GM12878 (cell line): ENCODE measurements around the gene KCNJ12. TPM values are rescaled to one million over a fixed set of nuclear protein-coding genes. Genes with fewer than 3 reads are reported as not detected.

Experiments used
- ATAC-seq: fragments of 200-7000 bp; cut with Tn5 transposase; 3 replicates; pipeline ENCODE4 v1.9.1; 2020; ENCODE audit warnings: mild to moderate bottlenecking, moderate library complexity
- BruUV-seq: library from RNA; stranded (reverse); fragments of 400-500 nt; replicated peaks from 2 replicates; lab custom pipeline; 2021; lab: Mats Ljungman, UMichigan
- CTCF ChIA-PET: fragments of 300-600 bp; sonication (Branson Sonifier 250); formaldehyde crosslinking; extraction: SDS; loops from one replicate; lab custom pipeline; 2021; ENCODE audit warnings: inconsistent platforms; lab: Yijun Ruan, JAX
- POLR2A ChIA-PET: fragments of 350-600 bp; formaldehyde crosslinking; extraction: SDS; loops from one replicate; lab custom pipeline; 2021; ENCODE audit warnings: inconsistent platforms; lab: Charles Lee
- RAD21 ChIA-PET: fragments of 300-600 bp; sonication (Branson Sonifier 250); formaldehyde crosslinking; loops from one replicate; lab custom pipeline; 2023; ENCODE audit warnings: antibody characterized with exemption; ENCODE audit not compliant: unreplicated experiment; lab: Charles Lee
- SMC1A ChIA-PET: fragments of 300-600 bp; sonication (Branson Sonifier 250); formaldehyde crosslinking; loops from one replicate; lab custom pipeline; 2023; ENCODE audit not compliant: unreplicated experiment, uncharacterized antibody; lab: Charles Lee
- DNase-seq: peaks from one replicate; pipeline ENCODE4 v3.0.0-alpha.2; 2011; ENCODE audit warnings: low read depth, low spot score
- FAIRE-seq: peaks from 3 replicates; lab custom pipeline; 2011; peaks lifted over from hg19 to GRCh38; lab: Jason Lieb, UNC
- H2AFZ ChIP-seq: 2 replicates; pipeline ENCODE4 v1.6.0; 2011; ENCODE audit warnings: low read depth, low read length, control low read depth; ENCODE audit not compliant: control insufficient read depth
- H3K27ac ChIP-seq: 2 replicates; pipeline ENCODE4 v1.5.1; 2011; ENCODE audit warnings: control low read depth; ENCODE audit not compliant: control insufficient read depth, insufficient read depth
- H3K27me3 ChIP-seq, 2 experiments: replicated peaks in 1 of 2; 2 replicates each; pipeline versions ENCODE4 v1.6.0 to v1.6.1; 2011; ENCODE audit warnings: low read length in 1 of 2; ENCODE audit not compliant: control insufficient read depth in 2 of 2, insufficient read depth in 2 of 2
- H3K36me3 ChIP-seq, 2 experiments: 2 replicates each; pipeline ENCODE4 v1.5.1; 2011; ENCODE audit warnings: low read length in 1 of 2; ENCODE audit not compliant: control insufficient read depth in 2 of 2, insufficient read depth in 2 of 2
- H3K4me1 ChIP-seq: 2 replicates; pipeline ENCODE4 v1.6.1; 2011; ENCODE audit warnings: mild to moderate bottlenecking, low read length, moderate library complexity, mixed read lengths; ENCODE audit not compliant: control insufficient read depth, insufficient read depth
- H3K4me2 ChIP-seq: 2 replicates; pipeline ENCODE4 v1.6.0; 2011; ENCODE audit warnings: control low read depth; ENCODE audit not compliant: control insufficient read depth, insufficient read depth
- H3K4me3 ChIP-seq: fragments of 200-600 bp; sonication (generic); 2 replicates; pipeline ENCODE4 v1.5.1; 2016
- H3K79me2 ChIP-seq: 2 replicates; pipeline ENCODE4 v1.6.0; 2011; ENCODE audit warnings: low read length; ENCODE audit not compliant: control insufficient read depth, insufficient read depth
- H3K9ac ChIP-seq: 2 replicates; pipeline ENCODE4 v1.8.0; 2011; ENCODE audit warnings: low read length, control low read depth, mixed read lengths; ENCODE audit not compliant: control insufficient read depth, insufficient read depth
- H3K9me3 ChIP-seq: replicated peaks from 3 replicates; pipeline ENCODE4 v1.5.1; 2011; ENCODE audit warnings: mild to moderate bottlenecking, low read length; ENCODE audit not compliant: control insufficient read depth, insufficient read depth
- H4K20me1 ChIP-seq: 2 replicates; pipeline ENCODE4 v1.6.0; 2011; ENCODE audit not compliant: control insufficient read depth, insufficient read depth
- BACH1 ChIP-seq: fragments of 450-650 bp; IDR thresholded peaks from 2 replicates; pipeline ENCODE4 v1.6.1; 2017; ENCODE audit warnings: mild to moderate bottlenecking, borderline replicate concordance
- BRCA1 ChIP-seq: IDR thresholded peaks from 2 replicates; pipeline ENCODE4 v1.6.1; 2011; ENCODE audit warnings: low read depth, low read length, improper control_type of control experiment
- CHD2 ChIP-seq: IDR thresholded peaks from 2 replicates; pipeline ENCODE4 v1.6.1; 2011; ENCODE audit warnings: low read depth, low read length, improper control_type of control experiment, borderline replicate concordance
- CTCF ChIP-seq, 3 experiments: IDR thresholded peaks in 2 of 3; conservative IDR thresholded peaks in 1 of 3; 2 replicates each; pipeline ENCODE4 v1.5.1; 2011; ENCODE audit warnings: low read depth in 3 of 3, low read length in 3 of 3, mild to moderate bottlenecking in 3 of 3, control low read depth in 2 of 3, moderate library complexity in 2 of 3, inconsistent platforms in 1 of 3, mixed read lengths in 1 of 3; ENCODE audit not compliant: control insufficient read depth in 2 of 3, insufficient read depth in 1 of 3; ENCODE audit errors: extremely low read depth in 1 of 3
- CUX1 ChIP-seq: IDR thresholded peaks from 2 replicates; pipeline ENCODE4 v1.6.1; 2012; ENCODE audit warnings: improper control_type of control experiment, low read depth, low read length; ENCODE audit not compliant: insufficient replicate concordance
- E2F4 ChIP-seq: IDR thresholded peaks from 2 replicates; pipeline ENCODE4 v1.6.1; 2012; ENCODE audit warnings: low read depth, low read length, improper control_type of control experiment
- IKZF1 ChIP-seq: fragments of 450-650 bp; conservative IDR thresholded peaks from 2 replicates; pipeline ENCODE4 v1.6.1; 2017; ENCODE audit warnings: antibody characterized with exemption, mild to moderate bottlenecking
- MYB ChIP-seq: fragments of 150-350 bp; IDR thresholded peaks from 2 replicates; pipeline ENCODE4 v1.6.1; 2014; ENCODE audit warnings: mild to moderate bottlenecking, low read depth, low read length, borderline replicate concordance
- NFIC ChIP-seq: IDR thresholded peaks from 2 replicates; pipeline ENCODE4 v1.6.1; 2012; ENCODE audit warnings: low read depth, mild to moderate bottlenecking, inconsistent platforms, low read length, moderate library complexity
- PKNOX1 ChIP-seq: fragments of 450-650 bp; IDR thresholded peaks from 2 replicates; pipeline ENCODE4 v1.6.1; 2016; ENCODE audit warnings: mild to moderate bottlenecking
- SIN3A ChIP-seq: IDR thresholded peaks from 2 replicates; pipeline ENCODE4 v1.6.1; 2012; ENCODE audit warnings: low read depth, low read length, improper control_type of control experiment
- SIX5 ChIP-seq: IDR thresholded peaks from 2 replicates; pipeline ENCODE4 v1.6.1; 2011; ENCODE audit warnings: mild to moderate bottlenecking, low read depth, low read length, moderate library complexity; ENCODE audit not compliant: severe bottlenecking
- SMAD5 ChIP-seq: IDR thresholded peaks from 2 replicates; pipeline ENCODE4 v1.6.1; 2016; ENCODE audit warnings: antibody characterized with exemption, low read depth
- TCF7 ChIP-seq: IDR thresholded peaks from 2 replicates; pipeline ENCODE4 v1.6.1; 2014; ENCODE audit warnings: antibody characterized with exemption, borderline replicate concordance
- WGBS: methylation state at CpG from one replicate; pipeline ENCODE4 v1.1.6; 2016; ENCODE audit warnings: low lambda C conversion rate; ENCODE audit not compliant: insufficient replicate concordance, insufficient coverage; ENCODE audit errors: missing lambda C conversion rate; 5-methylcytosine and 5-hydroxymethylcytosine counted together
- in situ Hi-C: fragments of 300-500 bp; cut with MboI; formaldehyde crosslinking; loops from 9 replicates; pipeline ENCODE4 v1.14.3; 2018; ENCODE audit warnings: mixed read lengths
- intact Hi-C: fragments of 100-400 bp; cut with micrococcal nuclease; formaldehyde crosslinking; loops from one replicate; pipeline ENCODE4 v1.14.2; 2022; ENCODE audit not compliant: unreplicated experiment
- polyA plus RNA-seq, 11 experiments: library from polyadenylated mRNA; depleted of rRNA in 4 of 11; unstranded in 6 of 11; stranded (reverse) in 5 of 11; fragments of >200 nt; fragmentation: Nextera tagmentation in 4 of 11; fragmentation: Illumina TruSeq in 1 of 11; extraction: Ambion mirVana in 4 of 11; extraction: Trizol in 1 of 11; gene quantifications; 1 replicate in 1 of 11; 2 replicates in 10 of 11; pipeline versions ENCODE4 v1.2.1 to v1.2.3, GENCODE V29; 2011 to 2016; ENCODE audit warnings: inconsistent platforms in 2 of 11, missing spikeins in 2 of 11, low read depth in 1 of 11
- total RNA-seq, 4 experiments: library from RNA; depleted of rRNA in 3 of 4; stranded (reverse); fragments of >200 nt in 3 of 4; fragmentation: Illumina TruSeq in 1 of 4; extraction: Trizol in 1 of 4; gene quantifications; 2 replicates each; pipeline versions ENCODE4 v1.2.1 to v1.2.3, GENCODE V29; 2013 to 2021

The KCNJ12 gene
- total and polyA plus RNA-seq, 10 of the 15 experiments (the other 5 are each of a cell fraction or from before 2014, with no cell fraction given): 0.04 to 0.21 (median 0.09) TPM; not detected in 3

- ChIA-PET SMC1A (interaction anchor here (0.7 to 1.3 kb wide), 2 partner anchors 87 to 138 kb away, joined by 3 to 4 read pairs; no protein-coding TSS in a partner anchor), CTCF (interaction anchor here (0.5 to 1.4 kb wide), 3 partner anchors 13 to 54 kb away, joined by 3 to 4 read pairs (median 3); no protein-coding TSS in a partner anchor), RAD21 (interaction anchor here (0.6 to 2.2 kb wide), 3 partner anchors 16 to 336 kb away, joined by 3 to 12 read pairs (median 3); no protein-coding TSS in a partner anchor), POLR2A (no interaction called here)
- Histone ChIP-seq H3K4me2 (no peak overlapping the region), H3K4me1 (no peaks in the 10 kb centered on the region; the same call in 1 of the 2 replicates), H3K36me3 (no peaks in the 10 kb centered on the region), H3K27me3 (no peaks in the 10 kb centered on the region; a peak in 2 of 4 replicates), H2AFZ (no peak overlapping the region), H3K4me3 (no peak overlapping the region), H4K20me1 (no peaks in the 10 kb centered on the region), H3K9ac (no peak overlapping the region), H3K27ac (no peak overlapping the region), H3K79me2 (no peaks in the 10 kb centered on the region), H3K9me3 (no peaks in the 10 kb centered on the region)
- ATAC-seq (no peak), DNase-seq (no peak), FAIRE-seq (no peak)
- WGBS: 11% methylated on average over 16 of the region's 17 CpGs
- in situ Hi-C loops (no loop called here), intact Hi-C loops (no loop called here)
- no TSS peak for BruUV-seq
- TF ChIP-seq SMAD5 (no peak), NFIC (no peak), TCF7 (no peak), MYB (no peak), IKZF1 (no peak), CUX1 (no peak), BACH1 (no peak), PKNOX1 (no peak), BRCA1 (no peak), SIN3A (no peak), CTCF (IDR thresholded peaks at IDR 0.05 in 2 of 3, conservative IDR thresholded peaks at IDR 0.05 in 1 of 3; ENCODE audit: control insufficient read depth in 2 of 3, extremely low read depth in 1 of 3, insufficient read depth in 1 of 3, low read depth in 3 of 3, low read length in 3 of 3) (no peak), SIX5 (no peak), CHD2 (no peak), E2F4 (no peak)
Observed at GRCh38 chr17:21373696-21374440, 2.3 kb upstream of the KCNJ12 start.
